SIG-M5 treated with dmso at 0.1 percent for 504 hours (cell line): Measurements from ENCODE around the gene DNASE2B.

Experiments
- DNase-seq: peaks from one replicate; lab custom pipeline; 2025; ENCODE audit not compliant: unreplicated experiment; lab: John Stamatoyannopoulos, UW

DNASE2B gene

DNA sequence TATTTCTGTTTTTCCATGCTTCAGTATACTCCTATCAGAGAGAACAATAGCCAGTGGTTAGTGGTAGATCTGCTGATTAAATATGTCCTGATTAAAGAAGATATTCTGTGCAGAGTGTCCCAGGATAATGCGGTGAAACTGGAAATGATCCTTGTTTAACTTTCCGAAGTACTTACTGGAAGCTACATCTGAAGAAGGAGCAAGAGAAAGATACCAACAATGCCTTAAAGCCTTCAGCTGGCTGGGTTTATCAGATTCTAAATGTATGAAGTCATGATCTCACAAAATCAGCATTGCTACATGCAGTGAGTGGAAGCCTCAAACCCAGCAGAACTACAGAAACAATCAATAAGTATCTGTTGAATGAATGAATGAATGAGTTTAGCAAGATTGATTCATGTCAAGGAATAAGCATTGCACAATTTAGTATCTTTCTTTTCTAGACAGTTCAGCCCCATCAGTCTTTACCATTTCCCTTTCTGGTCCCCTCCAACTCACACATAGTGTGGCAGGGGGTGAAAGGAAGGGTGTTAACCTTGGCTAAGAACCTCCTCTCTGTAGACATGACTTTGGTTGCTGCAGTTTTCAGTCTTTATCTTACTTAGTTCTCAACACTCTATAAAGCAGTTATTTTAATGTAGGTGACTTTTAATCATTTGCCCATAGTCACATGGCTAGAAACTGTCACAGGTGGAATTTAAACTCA is 24.7 kb upstream of the DNASE2B start:
- DNase-seq, result no peak

DNA sequence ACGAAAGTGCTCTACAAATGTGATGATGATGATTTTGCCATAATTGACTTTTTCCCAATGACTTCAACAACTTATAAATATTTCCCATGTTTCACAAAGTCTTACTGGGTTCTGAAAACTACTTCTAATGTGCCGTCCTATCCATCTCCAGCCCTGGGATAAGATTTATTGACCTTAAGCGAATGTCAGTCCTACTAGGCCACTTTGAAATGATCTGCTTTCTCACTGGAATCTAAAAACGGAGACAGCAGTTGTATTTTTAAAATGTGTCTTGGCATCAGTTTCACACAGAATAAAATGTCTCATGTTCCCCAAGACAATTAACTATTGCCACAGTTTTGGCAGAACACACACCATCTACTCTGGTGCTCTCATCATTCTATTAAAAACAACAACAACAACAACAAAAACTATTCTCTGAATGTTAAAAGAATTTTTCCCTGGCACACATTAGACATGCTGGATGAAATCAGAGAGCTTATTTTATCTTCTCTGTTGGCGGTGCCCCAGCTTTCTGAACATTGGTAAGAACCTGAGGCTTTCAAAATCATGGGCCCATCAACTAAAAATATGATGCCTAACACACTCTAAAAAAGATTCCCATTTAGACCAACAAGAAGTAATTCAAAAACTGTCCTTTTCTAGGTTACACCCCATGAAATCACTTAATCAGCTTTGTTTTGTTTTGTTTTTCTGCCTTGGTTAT is 23.1 kb upstream of the DNASE2B start:
- no peak for DNase-seq

DNA sequence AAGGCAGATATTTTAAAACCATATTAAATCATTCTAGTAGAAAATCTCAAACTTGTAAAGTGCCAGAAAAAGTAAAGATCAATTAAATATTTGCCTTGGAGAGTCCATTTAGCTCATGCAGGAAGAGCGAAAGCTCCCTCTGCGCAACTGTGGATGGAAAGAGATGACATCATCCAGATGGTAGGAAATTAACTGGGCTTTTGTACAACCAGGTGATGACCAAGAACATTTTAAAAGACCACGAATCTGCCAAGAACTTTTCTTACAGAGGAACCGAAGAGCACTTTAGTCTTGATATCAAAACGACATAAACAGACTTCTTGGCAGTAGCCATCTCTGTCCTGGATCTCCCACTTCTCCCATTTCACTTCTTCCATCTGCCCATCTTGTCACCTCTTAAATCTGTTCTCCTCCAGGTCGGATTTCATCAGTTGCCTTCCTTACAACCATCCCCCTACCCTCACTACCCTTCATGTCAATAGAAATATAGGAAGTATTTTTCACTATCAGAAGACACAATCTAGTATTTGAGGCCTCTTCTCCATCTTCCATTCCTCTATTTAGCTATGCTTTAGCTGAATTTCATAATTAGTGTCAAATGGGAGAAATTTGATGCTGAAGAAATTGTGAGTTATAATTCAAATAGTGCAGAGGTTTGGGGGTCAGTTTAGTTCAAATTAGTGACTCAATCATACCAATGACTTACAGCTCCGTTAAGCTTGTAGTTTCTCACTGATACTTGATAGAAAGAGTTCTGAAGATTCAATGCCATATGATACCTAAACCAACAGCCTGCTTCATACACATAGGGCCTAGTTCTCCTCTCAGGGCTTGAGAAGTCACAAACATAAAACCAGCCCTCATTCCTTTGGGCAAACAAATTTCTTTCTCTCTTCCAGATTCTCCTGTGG is 22.0 kb upstream of the DNASE2B start:
- DNase-seq, result no peak

DNA sequence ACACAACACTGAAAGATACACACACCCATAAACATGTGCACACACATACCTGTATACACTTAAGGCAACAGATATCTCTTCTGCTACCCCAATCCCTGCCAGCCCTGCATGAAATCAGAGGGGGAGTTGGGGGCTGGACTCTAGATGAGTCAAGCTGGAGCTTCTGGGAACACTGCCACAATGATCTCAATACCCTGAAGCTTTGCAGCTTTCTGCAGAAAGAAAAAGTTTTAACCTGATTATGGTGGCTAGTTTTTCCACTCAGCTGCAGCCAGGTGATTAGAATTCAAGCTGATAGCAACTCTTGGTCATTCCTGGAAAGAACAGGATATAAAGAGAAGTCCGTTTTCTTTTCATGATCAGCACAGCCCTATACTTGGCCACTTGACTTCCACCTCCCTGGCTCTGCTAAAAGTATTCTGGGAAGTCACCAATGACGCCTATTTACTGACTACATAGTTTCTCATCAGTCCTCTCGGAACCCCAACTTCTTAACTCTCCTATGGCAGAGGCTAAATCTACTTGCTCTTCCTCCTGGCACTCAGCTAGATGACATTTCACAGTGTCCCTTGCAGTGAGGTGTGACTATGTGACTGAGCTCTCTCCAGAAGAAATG is 20.7 kb upstream of the DNASE2B start:
- no peak for DNase-seq

DNA sequence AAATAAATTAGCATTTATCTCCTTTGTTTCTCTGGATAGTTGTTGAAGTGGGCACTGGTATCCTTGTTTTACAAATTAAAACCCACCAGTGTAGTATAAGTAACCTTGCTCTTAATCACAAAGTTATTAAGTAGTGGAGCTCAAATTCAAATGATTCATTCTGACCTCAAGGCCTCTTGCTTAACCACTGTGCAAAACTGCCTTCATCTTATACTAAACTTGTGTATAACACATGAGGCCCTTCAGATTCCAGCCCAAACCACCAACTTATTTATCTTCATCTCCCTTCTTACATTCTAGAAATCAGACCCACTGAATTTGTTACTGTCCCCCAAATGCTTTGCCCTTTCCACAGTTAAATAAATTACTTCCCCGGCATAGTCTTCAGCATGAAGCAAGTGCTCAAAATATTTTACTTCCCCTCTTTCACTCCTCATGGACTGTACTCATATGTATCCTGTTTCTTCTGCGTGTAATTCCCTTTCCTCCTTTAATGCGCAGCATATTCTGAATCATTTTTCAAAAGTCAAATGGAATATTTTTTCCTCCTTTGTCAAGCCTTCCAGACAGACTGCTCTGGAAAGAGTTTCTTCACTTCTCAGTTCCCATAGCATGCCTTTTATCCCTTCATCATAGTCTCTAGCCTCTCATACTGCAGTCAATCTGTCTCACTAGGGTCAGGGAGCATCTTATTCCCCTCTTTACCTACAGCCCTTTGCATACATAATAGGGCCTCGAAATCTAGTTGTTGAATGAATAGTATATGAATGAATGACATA is 19.0 kb upstream of the DNASE2B start:
- DNase-seq, result no peak

DNA sequence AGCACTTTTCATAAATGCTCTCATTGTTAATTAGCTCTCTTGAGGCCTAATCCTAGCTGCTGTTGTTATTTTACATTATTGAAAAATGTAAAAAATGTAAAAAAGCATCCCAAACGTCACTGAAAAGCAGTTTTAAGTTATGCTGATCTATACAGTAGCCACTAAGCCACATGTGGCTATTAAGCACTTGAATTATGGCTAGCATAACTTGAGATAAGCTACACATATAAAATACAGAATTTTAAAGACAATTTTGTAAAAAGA is 18.4 kb upstream of the DNASE2B start:
- no peak for DNase-seq

DNA sequence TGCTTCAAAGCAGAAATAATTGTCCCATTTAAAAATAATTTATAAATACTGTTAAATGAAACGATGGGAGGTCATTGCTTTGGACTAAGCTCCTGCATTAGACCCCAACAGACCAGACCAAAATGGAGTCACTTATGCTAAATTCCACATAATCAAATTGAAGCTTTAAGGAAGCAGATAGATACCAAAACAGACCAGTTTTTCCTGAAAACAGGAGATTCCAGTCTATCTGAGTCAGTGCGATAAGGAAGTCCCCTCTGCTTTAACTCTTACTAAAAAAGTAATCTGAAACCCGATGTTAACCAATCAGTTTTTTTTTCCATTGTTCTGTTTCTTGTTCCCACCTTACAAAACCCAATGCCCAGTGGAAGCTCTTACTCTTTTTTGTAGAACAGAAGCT is 16.2 kb upstream of the DNASE2B start:
- DNase-seq, result no peak

DNA sequence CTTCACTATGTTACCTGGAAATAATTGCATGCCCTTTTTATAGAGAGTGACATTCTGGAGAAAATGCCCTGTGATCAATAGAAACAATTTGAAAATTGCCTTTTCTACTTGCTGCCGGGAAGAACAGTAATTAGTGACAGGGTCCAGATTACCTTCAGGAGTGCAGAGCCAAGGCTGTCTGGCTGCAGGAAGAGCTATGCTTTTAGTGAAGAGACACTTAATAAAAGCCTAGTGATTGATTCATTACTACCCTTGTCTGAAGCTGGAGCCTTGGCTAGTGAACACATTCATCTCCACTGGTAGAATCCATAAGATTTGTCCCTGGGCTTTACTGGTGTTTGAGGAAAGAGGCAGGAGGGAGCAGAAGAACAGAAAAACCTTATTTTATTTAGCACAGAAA is 12.9 kb upstream of the DNASE2B start:
- no peak for DNase-seq

DNA sequence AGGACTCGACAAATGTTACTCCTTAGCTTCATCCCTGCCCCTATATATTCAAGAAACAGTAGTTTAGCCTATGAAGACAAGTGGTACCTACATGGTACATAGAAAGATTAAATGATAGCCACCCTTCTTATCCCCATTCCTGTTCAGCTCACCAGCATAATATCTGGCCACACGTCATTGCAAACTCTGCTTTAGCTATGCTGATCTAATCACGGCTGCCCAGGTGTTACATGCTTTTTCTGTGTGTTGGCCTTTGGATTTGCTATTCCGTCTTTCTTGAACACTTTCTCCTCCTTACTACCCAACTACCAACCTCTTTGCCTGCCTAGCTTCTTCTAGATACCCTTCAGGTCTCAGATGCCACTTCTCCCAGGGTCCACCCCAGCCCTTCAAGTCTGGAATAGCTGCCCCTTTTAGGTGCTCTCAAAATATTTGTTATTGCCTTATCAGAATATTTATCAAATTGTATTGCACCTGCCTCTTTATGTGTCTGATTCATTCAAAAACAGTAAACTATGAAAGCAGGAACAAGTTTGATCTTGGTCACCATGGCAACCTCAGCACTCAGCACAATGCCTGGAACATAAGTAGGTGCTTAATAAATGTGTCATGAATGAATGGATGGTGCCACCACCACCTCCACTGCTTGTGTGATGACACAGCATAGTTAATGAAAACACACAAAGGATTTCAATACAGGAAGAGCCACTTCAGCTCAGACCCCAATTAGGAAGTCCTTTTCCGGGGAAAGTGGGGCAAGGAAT is 11.4 kb upstream of the DNASE2B start:
- no peak for DNase-seq

DNA sequence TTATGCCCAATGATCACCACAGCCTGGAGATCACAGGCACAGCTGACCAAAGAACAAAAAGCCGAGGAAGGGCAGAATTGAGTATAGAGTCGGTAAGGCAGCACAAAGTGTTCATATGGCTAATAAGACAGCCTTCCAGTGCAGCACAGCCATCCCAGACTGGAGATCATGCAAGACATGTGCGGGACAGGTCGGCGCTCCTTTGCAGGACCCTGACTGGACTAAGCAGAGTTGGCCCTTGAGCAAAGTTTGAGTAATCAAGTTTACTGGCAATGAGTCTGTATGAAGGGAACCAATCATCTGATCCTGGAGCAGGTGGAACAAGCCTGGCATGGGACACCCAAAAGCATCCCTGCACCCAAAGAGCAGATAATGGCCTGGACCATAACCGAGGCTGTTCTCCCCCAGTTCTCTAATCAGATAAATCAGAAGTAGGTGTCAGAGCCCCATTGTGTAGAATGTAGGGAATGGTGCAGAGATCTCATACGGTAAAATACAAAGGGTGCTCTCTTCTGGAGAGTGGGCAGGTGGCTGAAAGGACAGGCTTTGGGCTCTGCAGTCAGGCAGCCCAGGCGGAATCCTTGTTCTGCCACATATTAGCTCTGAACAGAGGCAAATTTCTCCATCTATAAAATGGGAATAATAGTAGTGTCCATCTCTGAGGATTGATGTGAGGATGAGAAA is 10.7 kb upstream of the DNASE2B start:
- DNase-seq, result no peak

DNA sequence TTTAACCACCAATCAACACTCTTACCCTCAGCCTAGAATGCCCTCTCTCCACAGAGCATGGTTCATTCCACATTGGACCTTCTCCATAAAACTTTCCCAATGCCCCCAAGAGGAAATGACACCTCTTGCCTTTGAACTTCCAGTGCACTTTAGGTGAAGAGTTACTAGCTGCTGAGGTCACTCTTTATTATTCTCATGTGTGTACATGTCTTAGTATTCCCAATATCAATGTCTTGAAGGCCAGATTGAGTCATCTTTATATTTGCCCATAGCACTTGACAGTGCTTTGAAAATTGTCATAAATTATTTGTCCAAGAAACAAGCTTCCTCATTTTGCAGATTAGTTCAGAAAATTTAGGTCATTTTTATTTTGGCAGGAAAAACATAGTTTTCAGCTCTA is 8.1 kb upstream of the DNASE2B start:
- no peak for DNase-seq

DNA sequence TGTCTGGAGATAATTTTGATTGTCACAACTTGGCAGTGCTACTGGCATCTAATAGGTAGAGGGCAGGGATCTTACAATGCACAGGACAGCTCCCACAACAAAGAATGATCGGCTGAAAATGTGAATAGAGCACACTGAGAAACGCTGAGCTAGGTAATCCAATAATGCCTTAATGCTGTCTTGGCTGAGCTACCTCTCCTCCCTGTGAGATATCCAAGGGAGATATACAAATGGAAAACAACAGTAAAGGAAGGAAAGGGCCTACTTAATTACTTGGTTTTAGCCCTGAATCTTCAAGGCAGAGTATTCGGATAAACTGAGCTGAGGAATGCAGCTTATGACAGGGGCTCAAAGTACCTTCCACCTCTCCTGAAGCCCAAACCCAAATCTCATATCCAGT is 2.9 kb downstream of the DNASE2B start:
- DNase-seq, result no peak

DNA sequence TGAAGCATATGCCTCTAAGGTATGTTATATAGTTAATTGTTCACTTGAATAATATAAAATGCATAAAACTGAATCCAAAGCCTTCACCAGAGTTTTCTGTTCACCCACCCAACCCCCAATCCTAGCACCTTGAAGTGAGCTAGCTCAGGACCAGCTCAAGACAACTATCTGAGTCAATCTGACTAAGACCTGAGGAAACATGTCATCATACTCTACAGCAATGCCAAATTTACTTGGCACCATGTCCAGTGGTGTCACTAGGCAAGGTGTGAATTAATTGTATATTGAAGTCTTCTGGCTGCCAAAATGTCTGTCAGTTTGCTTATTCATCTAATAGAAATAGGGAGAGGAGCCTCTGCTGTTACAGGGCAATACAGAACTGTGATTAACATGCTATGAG is 3.8 kb downstream of the DNASE2B start:
- no peak for DNase-seq

DNA sequence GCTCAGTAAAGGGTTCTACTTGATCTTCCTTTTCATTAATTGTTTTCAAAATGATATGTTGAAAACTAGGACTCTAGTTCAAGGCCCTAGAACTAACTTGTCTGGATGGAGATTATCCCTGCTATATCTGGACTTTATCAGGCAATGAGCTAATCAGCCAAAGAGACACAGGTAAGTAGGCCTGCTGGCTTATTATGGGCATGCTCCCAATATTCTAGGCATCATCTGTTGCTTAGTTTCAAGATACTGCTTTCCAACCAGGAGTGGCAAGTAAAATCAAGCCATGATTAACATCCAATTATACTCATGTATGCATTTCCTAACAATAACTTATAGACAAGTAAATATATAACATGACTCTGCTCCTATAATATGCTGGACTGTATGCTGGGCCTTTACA is 4.2 kb downstream of the DNASE2B start:
- DNase-seq, result no peak

DNA sequence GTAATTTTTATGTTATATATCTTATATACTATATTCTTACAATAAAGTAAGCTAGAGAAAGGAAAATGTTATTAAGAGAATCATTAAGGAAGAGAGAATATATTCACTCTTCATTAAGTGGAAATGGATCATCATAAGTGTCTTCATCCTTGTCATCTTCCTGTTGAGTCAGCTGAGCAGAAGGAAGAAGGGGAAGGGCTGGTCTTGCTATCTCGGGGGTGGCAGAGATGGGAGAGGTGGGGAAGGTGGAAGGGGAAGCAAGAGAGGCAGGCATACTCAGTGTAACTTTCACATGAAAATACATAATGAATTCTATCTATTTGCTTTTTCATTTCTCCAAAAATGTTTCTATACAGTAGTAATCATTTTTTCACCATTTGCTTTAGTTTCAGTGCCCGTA is 5.1 kb downstream of the DNASE2B start:
- no peak for DNase-seq

DNA sequence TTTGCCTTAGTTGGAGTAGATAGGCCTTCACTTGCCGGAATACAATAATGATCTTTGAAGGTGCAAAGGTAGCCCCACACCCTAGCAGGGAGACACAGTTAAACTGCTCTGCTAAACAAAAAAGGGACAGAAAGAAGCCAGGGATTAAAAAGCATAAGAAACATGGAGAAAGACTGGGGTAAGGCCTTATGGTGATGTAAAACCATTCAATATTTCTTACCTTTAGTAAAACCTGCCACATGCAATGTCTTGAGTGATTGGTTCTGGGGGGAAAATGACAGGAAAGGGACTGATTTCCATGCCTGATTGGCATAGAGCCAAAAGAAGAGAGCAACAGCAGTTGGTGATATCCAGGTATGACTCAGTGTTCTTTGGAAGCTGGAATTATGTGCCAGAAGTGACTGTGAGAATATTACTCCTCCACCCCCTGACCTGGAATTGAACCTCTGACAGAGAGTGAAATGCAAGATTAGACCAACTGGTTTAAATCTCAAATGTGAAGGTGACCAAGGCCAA is 8.1 kb downstream of the DNASE2B start:
- DNase-seq, result no peak

DNA sequence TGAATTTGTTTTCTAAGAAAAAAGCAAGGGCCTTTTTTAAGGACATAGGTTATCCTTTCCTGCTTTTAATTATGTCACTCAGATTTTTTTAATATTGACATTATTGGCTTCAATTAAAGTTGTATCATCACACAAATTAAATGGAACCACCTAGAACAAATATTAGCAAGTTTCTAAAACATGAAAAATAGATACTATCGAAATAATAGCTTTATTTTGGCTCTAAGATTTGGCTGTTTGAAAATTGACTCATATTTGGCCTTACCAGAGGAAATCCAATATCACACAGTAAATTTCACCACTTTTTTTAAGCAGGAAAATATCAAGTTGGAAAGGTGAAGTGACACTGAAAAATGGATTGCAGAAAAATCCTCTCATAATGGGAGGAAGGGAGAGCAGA is 9.2 kb downstream of the DNASE2B start:
- no peak for DNase-seq

DNA sequence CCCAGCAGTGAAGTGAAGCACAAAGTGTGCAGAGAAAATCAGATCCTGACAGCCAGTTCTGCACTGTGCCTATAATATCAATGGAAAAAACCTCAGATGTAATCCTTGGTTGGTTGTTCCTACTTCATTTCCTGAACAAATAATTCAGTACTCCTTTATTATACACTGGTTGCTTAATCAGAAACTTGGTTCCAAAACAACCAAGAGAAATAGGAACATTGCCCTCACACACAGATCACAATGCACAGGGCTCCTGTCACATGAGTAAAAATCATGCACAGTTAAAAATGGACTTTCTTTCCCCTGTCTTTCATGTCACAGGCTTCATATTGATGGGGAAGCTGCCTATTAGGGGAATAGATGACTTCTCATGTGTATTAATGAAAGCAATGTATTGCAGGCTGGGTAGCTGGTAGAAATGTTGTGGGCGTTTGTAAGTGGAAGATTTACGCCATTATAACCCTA is 9.7 kb downstream of the DNASE2B start:
- DNase-seq, result no peak

DNA sequence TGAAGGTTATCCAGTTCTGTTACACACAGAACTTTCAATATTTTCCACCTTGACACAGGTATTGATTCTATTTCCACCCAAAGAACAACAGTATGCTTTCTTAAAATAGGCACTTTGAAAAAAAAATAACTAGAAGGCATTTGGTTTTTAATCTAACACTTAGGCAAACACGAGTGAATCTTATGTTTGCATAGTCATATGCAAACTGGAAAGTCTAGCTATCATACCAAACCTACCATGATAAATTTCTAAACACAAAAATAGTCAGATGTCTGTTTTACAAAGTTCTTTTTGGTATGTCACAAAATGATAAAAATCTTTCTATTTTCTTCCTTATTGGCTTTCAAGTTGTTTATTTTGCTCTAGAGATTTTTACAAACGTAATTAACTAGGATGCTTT is 11.6 kb downstream of the DNASE2B start:
- DNase-seq, result no peak
